Right atrium auricular region (tissue), 2 donors: ENCODE measurements around the gene TMEM200C. TPM values are rescaled to one million over a fixed set of nuclear protein-coding genes. Genes with fewer than 3 reads are reported as not detected.

Experiments
- DNase-seq: peaks from one replicate; pipeline ENCODE4 v3.0.0-alpha.2; 2019; ENCODE audit warnings: low spot score
- H3K27ac ChIP-seq, 2 donors: fragments of 200-600 bp; sonication (generic); 1 replicate in 1 of 2; 2 replicates in 1 of 2; pipeline ENCODE4 v1.5.1; 2016 to 2019
- H3K27me3 ChIP-seq, 2 donors: fragments of 200-600 bp; sonication (generic); one replicate each; pipeline versions ENCODE4 v1.5.1 to v1.6.0; 2017 to 2019
- H3K36me3 ChIP-seq: fragments of 200-600 bp; sonication (generic); one replicate; pipeline ENCODE4 v1.5.1; 2016
- H3K4me1 ChIP-seq, 2 donors: fragments of 200-600 bp; sonication (generic); one replicate each; pipeline versions ENCODE4 v1.5.1 to v1.6.0; 2017 to 2019
- H3K4me3 ChIP-seq, 2 donors: fragments of 200-600 bp; sonication (generic); 1 replicate in 1 of 2; 2 replicates in 1 of 2; pipeline ENCODE4 v1.5.1; 2017 to 2019; ENCODE audit warnings: mild to moderate bottlenecking in 1 of 2, moderate library complexity in 1 of 2
- H3K9me3 ChIP-seq, 2 donors: fragments of 200-600 bp; sonication (generic); one replicate each; pipeline ENCODE4 v1.5.1; 2019
- CTCF ChIP-seq, 2 donors: fragments of 200-600 bp; sonication (generic); IDR thresholded peaks; one replicate each; pipeline ENCODE4 v1.5.1; 2019; ENCODE audit warnings: antibody characterized with exemption in 2 of 2
- total RNA-seq, 2 donors: library from RNA; depleted of rRNA; stranded (reverse); fragments of >200 nt; gene quantifications; one replicate each; pipeline ENCODE4 v1.1.0, GENCODE V29; 2016

The TMEM200C gene
- total RNA-seq, 2 donors from 2014 or later: 0.26 to 4.4 TPM

- Histone ChIP-seq H3K27me3 (no peaks in the 10 kb centered on the region), H3K36me3 (no peaks in the 10 kb centered on the region), H3K9me3 (no peaks in the 10 kb centered on the region), H3K4me3 (no peak overlapping the region), H3K4me1 (no peaks in the 10 kb centered on the region), H3K27ac (no peak overlapping the region)
- TF ChIP-seq CTCF (IDR thresholded peaks at IDR 0.05): no peak
- DNase-seq: no peak
Observed at GRCh38 chr18:5914951-5915350, 19.6 kb upstream of the TMEM200C start.

- no peaks in the 10 kb centered on the region for H3K9me3 ChIP-seq
- no peaks in the 10 kb centered on the region for H3K4me1 ChIP-seq
- no peak for TF ChIP-seq CTCF (IDR thresholded peaks at IDR 0.05)
- H3K36me3 ChIP-seq: no peaks in the 10 kb centered on the region
- H3K27me3 ChIP-seq: no peaks in the 10 kb centered on the region
- H3K4me3 ChIP-seq: no peak overlapping the region
- H3K27ac ChIP-seq: no peak overlapping the region
- no peak for DNase-seq
Observed at GRCh38 chr18:5914016-5914415, 18.7 kb upstream of the TMEM200C start.

GRCh38 chr18:5912566-5912965 lies 17.2 kb upstream of the TMEM200C start:
- no peaks in the 10 kb centered on the region for H3K36me3 ChIP-seq
- H3K27ac ChIP-seq: no peak overlapping the region
- H3K4me1 ChIP-seq: no peaks in the 10 kb centered on the region
- no peaks in the 10 kb centered on the region for H3K27me3 ChIP-seq
- no peaks in the 10 kb centered on the region for H3K9me3 ChIP-seq
- no peak for TF ChIP-seq CTCF (IDR thresholded peaks at IDR 0.05)
- no peak overlapping the region for H3K4me3 ChIP-seq
- DNase-seq: no peak

GRCh38 chr18:5909125-5909524 lies 13.8 kb upstream of the TMEM200C start:
- no peak for DNase-seq
- no peaks in the 10 kb centered on the region for H3K9me3 ChIP-seq
- H3K4me3 ChIP-seq: no peak overlapping the region
- H3K27me3 ChIP-seq: no peaks in the 10 kb centered on the region
- TF ChIP-seq CTCF (IDR thresholded peaks at IDR 0.05): no peak
- H3K4me1 ChIP-seq: no peaks in the 10 kb centered on the region
- H3K27ac ChIP-seq: no peak overlapping the region
- H3K36me3 ChIP-seq: no peaks in the 10 kb centered on the region

- no peaks in the 10 kb centered on the region for H3K9me3 ChIP-seq
- no peaks in the 10 kb centered on the region for H3K27me3 ChIP-seq
- DNase-seq: no peak
- no peak overlapping the region for H3K4me3 ChIP-seq
- H3K27ac ChIP-seq: no peak overlapping the region
- no peaks in the 10 kb centered on the region for H3K4me1 ChIP-seq
- TF ChIP-seq CTCF (IDR thresholded peaks at IDR 0.05): no peak
- no peaks in the 10 kb centered on the region for H3K36me3 ChIP-seq
Observed at GRCh38 chr18:5903386-5903785, 8.1 kb upstream of the TMEM200C start.

- Histone ChIP-seq H3K36me3 (no peaks in the 10 kb centered on the region), H3K9me3 (no peaks in the 10 kb centered on the region), H3K4me3 (no peak overlapping the region), H3K27ac (no peak overlapping the region), H3K27me3 (no peaks in the 10 kb centered on the region), H3K4me1 (peaks cover 0 to 8% of the 10 kb centered on the region in 2 donors)
- no peak for DNase-seq
- no peak for TF ChIP-seq CTCF (IDR thresholded peaks at IDR 0.05)
Observed at GRCh38 chr18:5900262-5900661, 4.9 kb upstream of the TMEM200C start.
